Sigmoid colon (tissue), 7 donors: ENCODE results near the gene IL16. TPM values are rescaled to one million over a fixed set of nuclear protein-coding genes. Genes with fewer than 3 reads are reported as not detected.

Experiments
- DNase-seq: peaks from one replicate; pipeline ENCODE4 v3.0.0-alpha.2; 2019
- H3K27ac ChIP-seq, 4 donors: fragments of 200-600 bp; sonication (generic); one replicate each; pipeline ENCODE4 v1.5.1; 2016 to 2019; ENCODE audit warnings: mild to moderate bottlenecking in 1 of 4
- H3K27me3 ChIP-seq, 3 donors: fragments of 200-600 bp; sonication (generic); one replicate each; pipeline ENCODE4 v1.5.1; 2019; ENCODE audit warnings: mild to moderate bottlenecking in 1 of 3
- H3K36me3 ChIP-seq, 4 donors: fragments of 200-600 bp; sonication (generic); one replicate each; pipeline ENCODE4 v1.5.1; 2016 to 2019
- H3K4me1 ChIP-seq, 4 donors: fragments of 200-600 bp; sonication (generic); one replicate each; pipeline ENCODE4 v1.5.1; 2017 to 2019
- H3K4me3 ChIP-seq, 4 donors: fragments of 200-600 bp; sonication (generic); one replicate each; pipeline ENCODE4 v1.5.1; 2017 to 2019; ENCODE audit warnings: mild to moderate bottlenecking in 2 of 4, moderate library complexity in 1 of 4
- H3K9me3 ChIP-seq, 4 donors: fragments of 200-600 bp in 3 of 4; sonication (generic) in 3 of 4; one replicate each; pipeline versions ENCODE4 v1.5.1 to v1.6.1; 2013 to 2019
- CTCF ChIP-seq, 4 experiments: fragments of 450-650 bp in 3 of 4; fragments of 200-600 bp in 1 of 4; IDR thresholded peaks; one replicate each; pipeline ENCODE4 v1.5.1; 2016 to 2019; ENCODE audit warnings: antibody characterized with exemption in 4 of 4, mild to moderate bottlenecking in 3 of 4, moderate library complexity in 2 of 4
- EP300 ChIP-seq, 4 donors: sonication (generic); formaldehyde crosslinking; IDR thresholded peaks; one replicate each; pipeline ENCODE4 v1.6.1; 2017; ENCODE audit warnings: antibody characterized with exemption in 4 of 4
- POLR2A ChIP-seq, 2 donors: fragments of 450-650 bp; IDR thresholded peaks; one replicate each; pipeline ENCODE4 v1.6.1; 2016; ENCODE audit warnings: antibody characterized with exemption in 2 of 2, mild to moderate bottlenecking in 2 of 2, moderate library complexity in 2 of 2
- POLR2AphosphoS5 ChIP-seq, 4 donors: sonication (generic); formaldehyde crosslinking; IDR thresholded peaks; one replicate each; pipeline ENCODE4 v1.6.1; 2017; ENCODE audit warnings: antibody characterized with exemption in 4 of 4
- WGBS, 2 donors: extraction: QIAGEN DNeasy Blood & Tissue Kit; methylation state at CpG; one replicate each; pipeline ENCODE4 v1.1.7; 2013; 5-methylcytosine and 5-hydroxymethylcytosine counted together
- intact Hi-C: fragments of 100-400 bp; cut with DNase I; formaldehyde crosslinking; loops from one replicate; pipeline ENCODE4 v1.15.1; 2023
- polyA plus RNA-seq, 3 donors: library from polyadenylated mRNA; stranded (reverse); fragments of 200-250 nt; gene quantifications; one replicate each; pipeline ENCODE4 v1.2.3, GENCODE V29; 2013
- total RNA-seq, 4 donors: library from RNA; depleted of rRNA; stranded (reverse); fragments of >200 nt; gene quantifications; one replicate each; pipeline ENCODE4 v1.1.0, GENCODE V29; 2016
- donor health status: healthy with polysubstance abuse.
- donor health status: Bipolar disorder and iron deficiency.
- donor health status: healthy.

IL16 gene
- total and polyA plus RNA-seq, 7 donors = 3.0 to 52.8 (median 8.9) TPM

DNA sequence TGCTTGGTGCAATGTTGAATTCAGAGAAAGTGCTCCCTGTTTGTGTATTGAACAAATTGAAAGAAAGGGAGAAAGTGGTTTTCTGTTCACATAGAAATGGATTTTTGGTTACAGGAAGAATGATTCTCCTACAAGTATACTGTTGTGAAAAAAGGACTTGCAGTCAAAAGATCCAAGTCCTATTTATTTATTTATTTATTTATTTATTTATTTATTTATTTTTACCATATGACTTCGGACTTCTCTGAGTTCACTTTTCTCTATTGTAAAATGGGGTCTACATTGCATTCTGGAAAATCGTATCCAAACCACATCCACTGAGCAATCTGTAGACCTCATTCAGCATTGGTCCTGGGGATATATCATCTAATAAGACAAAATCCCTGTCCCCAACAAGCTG lies 81.2 kb downstream of the IL16 start:
- H3K27ac ChIP-seq = no peak overlapping the region
- H3K27me3 ChIP-seq = no peaks in the 10 kb centered on the region
- peaks cover 0 to 25% (median 16%) of the 10 kb centered on the region in 4 donors for H3K4me1 ChIP-seq
- WGBS, 2 donors = 94 to 95% methylated on average over 2 of the region's 2 CpGs
- H3K4me3 ChIP-seq = no peak overlapping the region
- no peak for DNase-seq
- peaks cover 0 to 4% (median 0%) of the 10 kb centered on the region in 4 donors for H3K9me3 ChIP-seq
- intact Hi-C loops = loop anchor here (5.0 to 10.0 kb wide), 2 partner anchors 59 to 917 kb away; no protein-coding TSS in a partner anchor
- H3K36me3 ChIP-seq = no peaks in the 10 kb centered on the region
- TF ChIP-seq CTCF (IDR thresholded peaks at IDR 0.05) = no peak
- no peak for TF ChIP-seq POLR2A (IDR thresholded peaks at IDR 0.05)
- TF ChIP-seq EP300 (IDR thresholded peaks at IDR 0.05) = no peak
- TF ChIP-seq POLR2AphosphoS5 (IDR thresholded peaks at IDR 0.05) = no peak

- H3K4me1 ChIP-seq = peaks cover 0 to 25% (median 16%) of the 10 kb centered on the region in 4 donors
- no peak overlapping the region for H3K4me3 ChIP-seq
- peaks cover 0 to 4% (median 0%) of the 10 kb centered on the region in 4 donors for H3K9me3 ChIP-seq
- TF ChIP-seq CTCF (IDR thresholded peaks at IDR 0.05) (no peak), POLR2AphosphoS5 (IDR thresholded peaks at IDR 0.05) (no peak), EP300 (IDR thresholded peaks at IDR 0.05) (no peak), POLR2A (IDR thresholded peaks at IDR 0.05) (no peak)
- WGBS, 2 donors = 96% methylated on average over 6 of the region's 6 CpGs
- intact Hi-C loops = loop anchor here (5.0 to 10.0 kb wide), 2 partner anchors 59 to 916 kb away; no protein-coding TSS in a partner anchor
- no peaks in the 10 kb centered on the region for H3K27me3 ChIP-seq
- no peak overlapping the region for H3K27ac ChIP-seq
- no peaks in the 10 kb centered on the region for H3K36me3 ChIP-seq
- DNase-seq = no peak
Observed at GRCh38 chr15:81278306-81279029, 81.8 kb downstream of the IL16 start.

- WGBS, 2 donors = 62 to 82% methylated on average over 12 of the region's 12 CpGs
Observed at GRCh38 chr15:81279621-81280485, 83.2 kb downstream of the IL16 start.

More at GRCh38 chr15:81279621-81280485, 83.2 kb downstream of the IL16 start:
- H3K27ac ChIP-seq = no peak overlapping the region
- peaks cover 0 to 22% (median 14%) of the 10 kb centered on the region in 4 donors for H3K4me1 ChIP-seq
- no peak for DNase-seq
- H3K4me3 ChIP-seq = no peak overlapping the region
- no peaks in the 10 kb centered on the region for H3K36me3 ChIP-seq
- TF ChIP-seq POLR2A (IDR thresholded peaks at IDR 0.05) (no peak), CTCF (IDR thresholded peaks at IDR 0.05) (no peak), EP300 (IDR thresholded peaks at IDR 0.05) (no peak), POLR2AphosphoS5 (IDR thresholded peaks at IDR 0.05) (no peak)
- peaks cover 0 to 4% (median 0%) of the 10 kb centered on the region in 4 donors for H3K9me3 ChIP-seq
- no peaks in the 10 kb centered on the region for H3K27me3 ChIP-seq
- intact Hi-C loops = loop anchor here (5.0 to 10.0 kb wide), 2 partner anchors 57 to 915 kb away; no protein-coding TSS in a partner anchor
